Measurements from ENCODE around the gene TMEM145.

DNA sequence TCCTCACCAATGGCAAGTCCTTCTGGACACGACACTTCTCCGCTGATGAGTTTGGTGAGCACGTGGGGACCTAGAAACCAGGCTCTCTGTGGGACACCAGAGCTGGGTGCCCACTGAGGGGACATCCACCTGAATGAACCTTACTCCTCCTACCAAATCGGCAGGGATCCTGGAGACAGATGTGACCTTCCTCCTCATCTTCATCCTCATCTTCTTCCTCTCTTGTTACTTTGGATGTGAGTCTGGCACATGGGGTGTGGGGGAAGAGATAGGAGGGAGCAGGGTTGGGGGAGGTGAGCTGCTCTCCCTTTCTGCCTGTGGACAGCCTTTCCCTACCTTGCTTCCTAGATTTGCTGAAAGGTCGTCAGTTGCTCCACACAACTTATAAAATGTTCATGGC is 1.9 kb downstream of the TMEM145 start:
- TF ChIP-seq, protein P1, sequence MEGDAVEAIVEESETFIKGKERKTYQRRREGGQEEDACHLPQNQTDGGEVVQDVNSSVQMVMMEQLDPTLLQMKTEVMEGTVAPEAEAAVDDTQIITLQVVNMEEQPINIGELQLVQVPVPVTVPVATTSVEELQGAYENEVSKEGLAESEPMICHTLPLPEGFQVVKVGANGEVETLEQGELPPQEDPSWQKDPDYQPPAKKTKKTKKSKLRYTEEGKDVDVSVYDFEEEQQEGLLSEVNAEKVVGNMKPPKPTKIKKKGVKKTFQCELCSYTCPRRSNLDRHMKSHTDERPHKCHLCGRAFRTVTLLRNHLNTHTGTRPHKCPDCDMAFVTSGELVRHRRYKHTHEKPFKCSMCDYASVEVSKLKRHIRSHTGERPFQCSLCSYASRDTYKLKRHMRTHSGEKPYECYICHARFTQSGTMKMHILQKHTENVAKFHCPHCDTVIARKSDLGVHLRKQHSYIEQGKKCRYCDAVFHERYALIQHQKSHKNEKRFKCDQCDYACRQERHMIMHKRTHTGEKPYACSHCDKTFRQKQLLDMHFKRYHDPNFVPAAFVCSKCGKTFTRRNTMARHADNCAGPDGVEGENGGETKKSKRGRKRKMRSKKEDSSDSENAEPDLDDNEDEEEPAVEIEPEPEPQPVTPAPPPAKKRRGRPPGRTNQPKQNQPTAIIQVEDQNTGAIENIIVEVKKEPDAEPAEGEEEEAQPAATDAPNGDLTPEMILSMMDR (optimal IDR thresholded peaks at IDR 0.05 in 1 of 3, IDR thresholded peaks at IDR 0.05 in 1 of 3, conservative IDR thresholded peaks at IDR 0.05 in 1 of 3; ENCODE audit: extremely low read depth in 1 of 3, insufficient read depth in 2 of 3, low read length in 3 of 3) = no peak
- TF ChIP-seq EZH2 (IDR thresholded peaks at IDR 0.05; ENCODE audit: low read length) = no peak

All from keratinocyte (primary cell).